SU-DHL-6 (cell line): ENCODE results near the gene H2AZ2.
"Not testable (repeated sequence)": the region's sequence is repeated elsewhere in the genome, so short reads cannot be mapped to it uniquely, and the experiment has no call there.

ENCODE experiments used
- H2AFZ ChIP-seq: fragments of 200-600 bp; sonication (generic); 2 replicates; pipeline ENCODE4 v1.6.1; 2014; ENCODE audit warnings: low read depth, mild to moderate bottlenecking, moderate library complexity, mixed read lengths, antibody characterized with exemption, low read length; ENCODE audit not compliant: severe bottlenecking
- H3F3A ChIP-seq: fragments of 200-600 bp; shearing (Covaris generic); 2 replicates; pipeline ENCODE4 v1.6.0; 2016; ENCODE audit warnings: antibody characterized with exemption, mild to moderate bottlenecking; ENCODE audit not compliant: insufficient read depth
- H3K27ac ChIP-seq: fragments of 200-600 bp; sonication (generic); 2 replicates; pipeline ENCODE4 v1.5.1; 2016; ENCODE audit warnings: low read depth, mild to moderate bottlenecking, low read length, moderate library complexity, mixed read lengths
- H3K27me3 ChIP-seq: fragments of 200-600 bp; sonication (generic), shearing (Covaris generic); 2 replicates; pipeline ENCODE4 v1.6.0; 2014; ENCODE audit warnings: mild to moderate bottlenecking, low read length
- H3K36me3 ChIP-seq: fragments of 200-600 bp; sonication (generic); 2 replicates; pipeline ENCODE4 v1.6.1; 2014; ENCODE audit warnings: mild to moderate bottlenecking, low read length, mixed read lengths
- H3K4me2 ChIP-seq: fragments of 300-600, 200-600 bp; shearing (Covaris generic), sonication (generic); 2 replicates; pipeline ENCODE4 v1.6.0; 2014; ENCODE audit warnings: low read length, low read depth, mild to moderate bottlenecking; ENCODE audit not compliant: poor library complexity, severe bottlenecking
- H3K4me3 ChIP-seq: fragments of 200-600 bp; sonication (generic); 2 replicates; pipeline ENCODE4 v1.5.1; 2014; ENCODE audit warnings: antibody characterized with exemption, low read length, mild to moderate bottlenecking, mixed read lengths; ENCODE audit not compliant: insufficient read depth, poor library complexity, severe bottlenecking
- H3K79me2 ChIP-seq: fragments of 200-600 bp; sonication (generic); 2 replicates; pipeline ENCODE4 v1.6.1; 2014; ENCODE audit warnings: mild to moderate bottlenecking, low read length, moderate library complexity; ENCODE audit not compliant: insufficient read depth
- H3K9ac ChIP-seq: fragments of 200-600 bp; sonication (generic); 2 replicates; pipeline ENCODE4 v1.7.0; 2014; ENCODE audit warnings: mild to moderate bottlenecking, low read length
- H3K9me2 ChIP-seq: fragments of 200-600 bp; sonication (generic); replicated peaks from 2 replicates; pipeline ENCODE4 v1.6.1; 2014; ENCODE audit warnings: low read length; ENCODE audit not compliant: insufficient read depth
- H3K9me3 ChIP-seq: fragments of 200-600 bp; sonication (generic); 2 replicates; pipeline ENCODE4 v1.6.1; 2014; ENCODE audit warnings: low read length, mixed read lengths; ENCODE audit not compliant: insufficient read depth
- H4K20me1 ChIP-seq: fragments of 200-600 bp; sonication (generic); 2 replicates; pipeline ENCODE4 v1.6.1; 2014; ENCODE audit warnings: low read depth, mild to moderate bottlenecking, antibody characterized with exemption, low read length, moderate library complexity, mixed read lengths
- CTCF ChIP-seq: fragments of 200-600 bp; sonication (generic); IDR thresholded peaks from one replicate; pipeline ENCODE4 v1.5.1; 2017; ENCODE audit warnings: antibody characterized with exemption, mild to moderate bottlenecking, low read length, moderate library complexity; ENCODE audit not compliant: insufficient read depth, poor library complexity, severe bottlenecking
- EZH2phosphoT487 ChIP-seq: fragments of 200-600 bp; sonication (generic), shearing (Covaris generic); conservative IDR thresholded peaks from 2 replicates; pipeline ENCODE4 v1.6.1; 2018; ENCODE audit warnings: mild to moderate bottlenecking, antibody characterized with exemption, low read length, moderate library complexity, mixed read lengths

The H2AZ2 gene

GRCh38 chr7:44789990-44790389 lies 57.9 kb downstream of the H2AZ2 start:
- no peak overlapping the region for H3K27ac ChIP-seq
- TF ChIP-seq EZH2phosphoT487 (no peak), CTCF (no peak)
- no peaks in the 10 kb centered on the region for H3K27me3 ChIP-seq
- no peak overlapping the region for H3K9ac ChIP-seq
- H3K4me3 ChIP-seq = no peak overlapping the region
- peaks cover 21% of the 10 kb centered on the region; the same call in 1 of the 2 replicates for H3F3A ChIP-seq
- H4K20me1 ChIP-seq = no peaks in the 10 kb centered on the region
- H3K9me3 ChIP-seq = no peaks in the 10 kb centered on the region
- H3K36me3 ChIP-seq = no peaks in the 10 kb centered on the region
- peaks cover under 1% of the 10 kb centered on the region; the same call in 1 of the 2 replicates for H3K79me2 ChIP-seq
- H3K9me2 ChIP-seq = no peaks in the 10 kb centered on the region
- H2AFZ ChIP-seq = no peak overlapping the region
- no peak overlapping the region for H3K4me2 ChIP-seq

GRCh38 chr7:44787762-44788161 lies 60.1 kb downstream of the H2AZ2 start:
- Histone ChIP-seq H3K27ac (no peak overlapping the region), H3F3A (peaks cover 11% of the 10 kb centered on the region; the same call in 1 of the 2 replicates), H4K20me1 (no peaks in the 10 kb centered on the region), H2AFZ (no peak overlapping the region), H3K27me3 (no peaks in the 10 kb centered on the region), H3K9me2 (no peaks in the 10 kb centered on the region), H3K79me2 (no peaks in the 10 kb centered on the region), H3K9ac (no peak overlapping the region), H3K4me2 (no peak overlapping the region), H3K9me3 (peaks cover 5% of the 10 kb centered on the region; the same call in 1 of the 2 replicates), H3K4me3 (no peak overlapping the region), H3K36me3 (no peaks in the 10 kb centered on the region)
- TF ChIP-seq EZH2phosphoT487 = no peak
- no peak for TF ChIP-seq CTCF

GRCh38 chr7:44787041-44787440 lies 60.8 kb downstream of the H2AZ2 start:
- no peak overlapping the region for H2AFZ ChIP-seq
- H3K9me3 ChIP-seq = peaks cover 5% of the 10 kb centered on the region; the same call in 1 of the 2 replicates
- no peaks in the 10 kb centered on the region for H3K9me2 ChIP-seq
- no peaks in the 10 kb centered on the region for H3K79me2 ChIP-seq
- H3K27me3 ChIP-seq = no peaks in the 10 kb centered on the region
- no peak overlapping the region for H3K9ac ChIP-seq
- H4K20me1 ChIP-seq = no peaks in the 10 kb centered on the region
- H3K4me3 ChIP-seq = no peak overlapping the region
- TF ChIP-seq CTCF (no peak), EZH2phosphoT487 (no peak)
- no peaks in the 10 kb centered on the region for H3K36me3 ChIP-seq
- peaks cover 11% of the 10 kb centered on the region; the same call in 1 of the 2 replicates for H3F3A ChIP-seq
- H3K27ac ChIP-seq = no peak overlapping the region
- H3K4me2 ChIP-seq = no peak overlapping the region

GRCh38 chr7:44785218-44785617 lies 62.7 kb downstream of the H2AZ2 start:
- H3K27ac ChIP-seq, H3K36me3 ChIP-seq, H3K4me2 ChIP-seq, H3K27me3 ChIP-seq, H3K9me3 ChIP-seq, H3F3A ChIP-seq, H3K9me2 ChIP-seq, H4K20me1 ChIP-seq, H3K79me2 ChIP-seq, H3K9ac ChIP-seq, H3K4me3 ChIP-seq, H2AFZ ChIP-seq: not testable (repeated sequence)
